Measurements from ENCODE around the gene GPR139.

GRCh38 chr16:20084624-20085226 is 11.0 kb upstream of the GPR139 start:
- TF ChIP-seq, protein P1, sequence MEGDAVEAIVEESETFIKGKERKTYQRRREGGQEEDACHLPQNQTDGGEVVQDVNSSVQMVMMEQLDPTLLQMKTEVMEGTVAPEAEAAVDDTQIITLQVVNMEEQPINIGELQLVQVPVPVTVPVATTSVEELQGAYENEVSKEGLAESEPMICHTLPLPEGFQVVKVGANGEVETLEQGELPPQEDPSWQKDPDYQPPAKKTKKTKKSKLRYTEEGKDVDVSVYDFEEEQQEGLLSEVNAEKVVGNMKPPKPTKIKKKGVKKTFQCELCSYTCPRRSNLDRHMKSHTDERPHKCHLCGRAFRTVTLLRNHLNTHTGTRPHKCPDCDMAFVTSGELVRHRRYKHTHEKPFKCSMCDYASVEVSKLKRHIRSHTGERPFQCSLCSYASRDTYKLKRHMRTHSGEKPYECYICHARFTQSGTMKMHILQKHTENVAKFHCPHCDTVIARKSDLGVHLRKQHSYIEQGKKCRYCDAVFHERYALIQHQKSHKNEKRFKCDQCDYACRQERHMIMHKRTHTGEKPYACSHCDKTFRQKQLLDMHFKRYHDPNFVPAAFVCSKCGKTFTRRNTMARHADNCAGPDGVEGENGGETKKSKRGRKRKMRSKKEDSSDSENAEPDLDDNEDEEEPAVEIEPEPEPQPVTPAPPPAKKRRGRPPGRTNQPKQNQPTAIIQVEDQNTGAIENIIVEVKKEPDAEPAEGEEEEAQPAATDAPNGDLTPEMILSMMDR (IDR thresholded peaks at IDR 0.05), result no peak
- TF ChIP-seq POLR2A (IDR thresholded peaks at IDR 0.05), result no peak
